Measurements from ENCODE around the gene KCNQ1. TPM values are rescaled to one million over a fixed set of nuclear protein-coding genes. Genes with fewer than 3 reads are reported as not detected.

Gene KCNQ1
- total RNA-seq, 2 experiments from 2014 or later = 8.7 to 9.5 TPM

DNA sequence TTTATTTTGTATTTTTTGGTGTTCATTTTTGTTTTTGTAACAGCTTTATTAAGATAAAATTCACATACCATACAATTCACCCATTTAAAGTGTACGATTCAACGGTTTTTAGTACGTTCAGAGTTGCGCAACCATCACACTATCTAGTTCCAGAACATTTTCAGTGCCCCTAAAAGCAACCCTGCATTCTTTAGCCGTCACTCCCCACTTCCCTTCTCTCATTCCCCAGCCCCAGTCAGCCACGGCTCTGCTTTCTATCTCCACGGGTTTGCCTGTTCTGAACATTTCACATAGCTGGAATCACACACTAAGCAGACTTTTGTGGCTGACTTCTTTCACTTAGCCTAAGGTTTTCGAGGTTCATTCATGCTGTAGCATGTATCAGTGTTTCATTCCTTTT lies 264.6 kb downstream of the KCNQ1 start:
- ATAC-seq (no peak), DNase-seq (no peak)
- Mint-ChIP-seq H3K4me1 (ENCODE audit: low read depth) (no peaks in the 10 kb centered on the region), H3K27ac (no peak overlapping the region), H3K27me3 (no peaks in the 10 kb centered on the region), H3K36me3 (ENCODE audit: low read depth) (peaks cover 12% of the 10 kb centered on the region), H3K9me3 (peaks cover 22% of the 10 kb centered on the region), H3K4me3 (no peak overlapping the region)
- POLR2A ChIA-PET = interaction anchor here (1.0 kb wide), 1 partner anchor 13 kb away, joined by 3 read pairs; no protein-coding TSS in a partner anchor
- no peak for TF ChIP-seq CTCF (IDR thresholded peaks at IDR 0.05)
- CTCF ChIA-PET = no interaction called here
- intact Hi-C loops (cut with micrococcal nuclease) = no loop called here

DNA sequence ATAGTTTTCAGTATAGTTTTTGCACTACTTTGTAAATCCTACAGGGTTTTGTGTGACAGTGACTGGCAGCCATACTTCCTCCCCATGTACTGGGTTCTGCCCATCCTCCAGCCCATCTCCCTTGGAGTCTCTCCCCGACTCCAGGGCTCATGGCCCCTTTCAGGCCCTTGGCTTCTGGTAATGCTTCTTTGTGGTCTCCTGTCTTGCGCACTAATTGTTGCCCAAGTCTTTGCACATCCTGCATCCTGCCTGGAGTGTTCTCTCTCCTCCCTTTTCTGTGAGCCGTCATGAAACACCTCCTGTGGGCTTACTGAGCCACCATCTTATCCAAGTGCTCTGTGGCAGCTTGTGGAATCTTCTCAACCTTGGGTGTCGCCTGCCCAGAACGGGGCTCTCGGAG lies 266.4 kb downstream of the KCNQ1 start:
- CTCF ChIA-PET = no interaction called here

GRCh38 chr11:2713094-2713493 lies 268.3 kb downstream of the KCNQ1 start:
- Mint-ChIP-seq H3K27ac (no peak overlapping the region), H3K9me3 (peaks cover 12% of the 10 kb centered on the region), H3K4me3 (no peak overlapping the region), H3K36me3 (ENCODE audit: low read depth) (peaks cover 9% of the 10 kb centered on the region), H3K4me1 (ENCODE audit: low read depth) (no peaks in the 10 kb centered on the region), H3K27me3 (no peaks in the 10 kb centered on the region)
- TF ChIP-seq CTCF (IDR thresholded peaks at IDR 0.05) = no peak
- intact Hi-C loops (cut with micrococcal nuclease) = no loop called here
- CTCF ChIA-PET = interaction anchor here (1.1 kb wide), 1 partner anchor 181 kb away, joined by 3 read pairs; no protein-coding TSS in a partner anchor
- ATAC-seq = no peak
- DNase-seq = no peak
- POLR2A ChIA-PET = no interaction called here

More for the DNA sequence above, 266.4 kb downstream of the KCNQ1 start:
- intact Hi-C loops (cut with micrococcal nuclease) = no loop called here
- Mint-ChIP-seq H3K9me3 (peaks cover 15% of the 10 kb centered on the region), H3K4me3 (no peak overlapping the region), H3K4me1 (ENCODE audit: low read depth) (no peaks in the 10 kb centered on the region), H3K27me3 (no peaks in the 10 kb centered on the region), H3K36me3 (ENCODE audit: low read depth) (peaks cover 9% of the 10 kb centered on the region), H3K27ac (no peak overlapping the region)
- POLR2A ChIA-PET = no interaction called here
- TF ChIP-seq CTCF (IDR thresholded peaks at IDR 0.05) = no peak
- DNase-seq (no peak), ATAC-seq (no peak)

DNA sequence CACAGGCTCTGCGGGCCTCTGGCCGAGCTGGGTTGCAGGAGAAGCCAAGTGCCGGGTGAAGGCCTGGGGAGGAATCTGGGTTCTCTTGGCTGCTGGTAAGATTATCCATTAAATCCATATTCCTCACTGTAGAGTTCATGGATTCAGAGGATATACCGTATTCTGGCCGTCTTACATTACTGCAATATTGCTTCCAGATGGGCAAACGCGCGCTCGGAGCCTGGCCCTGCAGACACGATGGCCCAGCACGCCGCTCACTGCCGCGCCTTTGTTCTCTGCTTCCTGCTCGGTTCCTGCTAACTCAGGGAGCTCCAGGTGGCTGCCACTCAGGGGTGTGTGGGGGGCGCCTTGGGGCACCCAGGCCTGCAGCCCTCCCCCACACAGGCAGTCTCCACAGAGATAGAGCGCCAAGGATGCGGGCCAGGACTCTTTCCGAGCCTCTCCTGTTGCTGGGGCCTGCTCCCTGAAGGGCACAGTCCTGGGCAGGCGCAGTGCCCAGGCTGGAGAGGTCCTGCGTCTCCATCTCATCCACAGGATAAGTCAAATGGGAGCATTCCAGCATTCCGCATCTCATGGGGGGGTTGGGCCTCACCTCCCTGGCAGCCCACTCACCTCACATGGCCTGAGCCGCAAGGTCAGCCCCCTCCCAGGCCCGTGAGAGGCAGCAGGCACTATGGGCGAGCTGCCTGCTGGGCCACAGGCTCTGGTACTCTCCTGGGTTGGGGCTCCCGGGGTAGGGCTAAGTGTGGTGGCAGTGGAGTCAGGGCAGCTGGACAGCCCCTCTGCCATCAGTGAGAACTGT lies 269.1 kb downstream of the KCNQ1 start:
- H3K36me3 Mint-ChIP-seq (ENCODE audit: low read depth) = peaks cover 9% of the 10 kb centered on the region
- H3K27me3 Mint-ChIP-seq = no peaks in the 10 kb centered on the region
- no peak for TF ChIP-seq CTCF (IDR thresholded peaks at IDR 0.05)
- peaks cover 12% of the 10 kb centered on the region for H3K9me3 Mint-ChIP-seq
- POLR2A ChIA-PET = no interaction called here
- CTCF ChIA-PET = interaction anchor here (0.9 kb wide), 1 partner anchor 293 kb away, joined by 3 read pairs; no protein-coding TSS in a partner anchor
- no peak overlapping the region for H3K4me3 Mint-ChIP-seq
- ATAC-seq (no peak), DNase-seq (no peak)
- intact Hi-C loops (cut with micrococcal nuclease) = no loop called here
- no peak overlapping the region for H3K27ac Mint-ChIP-seq
- no peaks in the 10 kb centered on the region for H3K4me1 Mint-ChIP-seq (ENCODE audit: low read depth)

DNA sequence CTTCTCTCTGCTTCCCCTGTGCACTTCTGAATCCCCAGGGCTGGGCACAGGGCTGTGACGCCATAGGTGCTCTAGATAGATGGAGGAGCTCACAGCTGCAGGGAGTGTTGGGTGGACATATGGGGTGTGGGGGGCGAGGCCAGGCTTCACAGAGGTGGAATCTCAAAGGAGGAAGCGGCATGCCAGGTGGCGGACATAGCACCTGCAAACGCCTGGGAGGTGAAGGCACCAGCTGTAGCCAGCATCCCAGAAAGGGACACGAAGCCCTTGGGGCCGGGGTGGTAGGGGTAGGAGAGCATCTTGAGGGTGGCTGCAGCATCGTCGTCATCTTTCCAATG lies 269.6 kb downstream of the KCNQ1 start:
- TF ChIP-seq CTCF (IDR thresholded peaks at IDR 0.05) = no peak
- H3K4me1 Mint-ChIP-seq (ENCODE audit: low read depth) = no peaks in the 10 kb centered on the region
- POLR2A ChIA-PET = no interaction called here
- CTCF ChIA-PET = interaction anchor here (0.9 kb wide), 1 partner anchor 294 kb away, joined by 3 read pairs; no protein-coding TSS in a partner anchor
- DNase-seq = no peak
- no peak overlapping the region for H3K27ac Mint-ChIP-seq
- H3K9me3 Mint-ChIP-seq = peaks cover 11% of the 10 kb centered on the region
- no peak for ATAC-seq
- peaks cover 7% of the 10 kb centered on the region for H3K36me3 Mint-ChIP-seq (ENCODE audit: low read depth)
- no peaks in the 10 kb centered on the region for H3K27me3 Mint-ChIP-seq
- no peak overlapping the region for H3K4me3 Mint-ChIP-seq
- intact Hi-C loops (cut with micrococcal nuclease) = no loop called here

All from activated CD8-positive, alpha-beta T cell treated with anti-CD3 and anti-CD28 coated beads for 36 hours (primary cell).